HG02798 (cell line): ENCODE measurements around the gene FAR2.

Experiments used
- ATAC-seq: cut with Tn5 transposase; IDR thresholded peaks from one replicate; pipeline ENCODE4 v1.9.1; 2021; ENCODE audit warnings: mild to moderate bottlenecking; ENCODE audit not compliant: unreplicated experiment, poor library complexity

The FAR2 gene

GRCh38 chr12:29310899-29311298 is 161.8 kb downstream of the FAR2 start:
- ATAC-seq, result no peak

GRCh38 chr12:29314416-29314815 is 165.3 kb downstream of the FAR2 start:
- no peak for ATAC-seq

GRCh38 chr12:29316752-29317151 is 167.7 kb downstream of the FAR2 start:
- ATAC-seq, result no peak

- peak; percentile 99 for ATAC-seq
Observed at GRCh38 chr12:29317556-29318363, 168.7 kb downstream of the FAR2 start.

GRCh38 chr12:29320295-29321085 is 171.4 kb downstream of the FAR2 start:
- ATAC-seq, result no peak

GRCh38 chr12:29322157-29322556 is 173.1 kb downstream of the FAR2 start:
- ATAC-seq, result no peak

- no peak for ATAC-seq
Observed at GRCh38 chr12:29329411-29329810, 180.3 kb downstream of the FAR2 start.

- ATAC-seq, result no peak
Observed at GRCh38 chr12:29333178-29333577, 184.1 kb downstream of the FAR2 start.

- ATAC-seq, result no peak
Observed at GRCh38 chr12:29334937-29335336, 185.9 kb downstream of the FAR2 start.

GRCh38 chr12:29337325-29337724 is 188.2 kb downstream of the FAR2 start:
- no peak for ATAC-seq

GRCh38 chr12:29343022-29343799 is 194.1 kb downstream of the FAR2 start:
- ATAC-seq, result no peak

- no peak for ATAC-seq
Observed at GRCh38 chr12:29346769-29347421, 197.8 kb downstream of the FAR2 start.

- no peak for ATAC-seq
Observed at GRCh38 chr12:29350080-29350479, 201.0 kb downstream of the FAR2 start.

- ATAC-seq, result no peak
Observed at GRCh38 chr12:29354954-29355353, 205.9 kb downstream of the FAR2 start.

- ATAC-seq, result no peak
Observed at GRCh38 chr12:29365091-29365490, 216.0 kb downstream of the FAR2 start.

- ATAC-seq, result no peak
Observed at GRCh38 chr12:29374012-29374411, 224.9 kb downstream of the FAR2 start.

GRCh38 chr12:29374913-29375312 is 225.8 kb downstream of the FAR2 start:
- peak; percentile 34 for ATAC-seq

GRCh38 chr12:29376118-29376517 is 227.0 kb downstream of the FAR2 start:
- no peak for ATAC-seq

- peak; percentile 98 for ATAC-seq
Observed at GRCh38 chr12:29380536-29381523, 231.8 kb downstream of the FAR2 start, which contains the start of gene ERGIC2. ERGIC2 (minus strand) TSS chr12:29381172; CDS start chr12:29371633, 9,539 bp downstream.
